Measurements from ENCODE around the gene MON2. TPM values are rescaled to one million over a fixed set of nuclear protein-coding genes. Genes with fewer than 3 reads are reported as not detected.

The MON2 gene
- total and polyA plus RNA-seq, 2 of the 13 experiments (the other 11 are each of a cell fraction or from before 2014, with no cell fraction given): 10.5 to 24.8 TPM

- peak; percentile 90; the same call in 1 of the 2 replicates for TF ChIP-seq ZNF891 (CRISPR knock-in tag; IDR thresholded peaks at IDR 0.05)
- TF ChIP-seq JARID2 (CRISPR knock-in tag; IDR thresholded peaks at IDR 0.05; ENCODE audit: insufficient replicate concordance): no peak
- TF ChIP-seq PHF8 (CRISPR knock-in tag; IDR thresholded peaks at IDR 0.05): peak; percentile 97
- TF ChIP-seq ATF4 (CRISPR knock-in tag; IDR thresholded peaks at IDR 0.05): no peak
- TF ChIP-seq ZFP37 (CRISPR knock-in tag; IDR thresholded peaks at IDR 0.05; ENCODE audit: borderline replicate concordance): no peak
- TF ChIP-seq ZZZ3 (CRISPR knock-in tag; IDR thresholded peaks at IDR 0.05; ENCODE audit: borderline replicate concordance): no peak
- peak; percentile 68; the same call in 1 of the 2 replicates for TF ChIP-seq TIGD3 (CRISPR knock-in tag; IDR thresholded peaks at IDR 0.05; ENCODE audit: borderline replicate concordance)
- TF ChIP-seq ZNF782 (CRISPR knock-in tag; IDR thresholded peaks at IDR 0.05; ENCODE audit: borderline replicate concordance): peak; percentile 86; the same call in 1 of the 2 replicates
- TF ChIP-seq MXD4 (CRISPR knock-in tag; IDR thresholded peaks at IDR 0.05): peak; percentile 56
- no peak for TF ChIP-seq MXD3 (CRISPR knock-in tag; IDR thresholded peaks at IDR 0.05)
- no peak for TF ChIP-seq GTF2F1 (IDR thresholded peaks at IDR 0.05; ENCODE audit: low read length)
- TF ChIP-seq RFX5 (IDR thresholded peaks at IDR 0.05; ENCODE audit: low read depth, low read length): no peak
- 0 out of 2 replicates have a peak, but pooled peaks have one; percentile 13 for TF ChIP-seq CERS6 (CRISPR knock-in tag; IDR thresholded peaks at IDR 0.05)
- TF ChIP-seq CREM (IDR thresholded peaks at IDR 0.05): no peak; the same call in 1 of the 2 replicates
- no peak for TF ChIP-seq CREM (CRISPR knock-in tag; IDR thresholded peaks at IDR 0.05)
- TF ChIP-seq NR0B2 (CRISPR knock-in tag; IDR thresholded peaks at IDR 0.05): no peak
- 0 out of 2 replicates have a peak, but pooled peaks have one; percentile 28 for TF ChIP-seq ZNF513 (CRISPR knock-in tag; conservative IDR thresholded peaks at IDR 0.05)
- peak; percentile 36 for TF ChIP-seq ATF3 (CRISPR knock-in tag; IDR thresholded peaks at IDR 0.05)
- TF ChIP-seq TOPORS (CRISPR knock-in tag; IDR thresholded peaks at IDR 0.05): no peak
- TF ChIP-seq ZNF44 (CRISPR knock-in tag; IDR thresholded peaks at IDR 0.05): 0 out of 2 replicates have a peak, but pooled peaks have one; percentile 32
- peak; percentile 23 for TF ChIP-seq HNRNPK (IDR thresholded peaks at IDR 0.05; ENCODE audit: low read depth, low read length, poor library complexity, severe bottlenecking)
- TF ChIP-seq ZNF343 (CRISPR knock-in tag; IDR thresholded peaks at IDR 0.05): peak; percentile 69; the same call in 1 of the 2 replicates
- TF ChIP-seq REL (CRISPR knock-in tag; conservative IDR thresholded peaks at IDR 0.05): no peak
These were observed at the start of gene MON2 (continued) for GRCh38 chr12:62466594-62467491.
